ENCODE results near the gene F11.

Gene F11

DNA sequence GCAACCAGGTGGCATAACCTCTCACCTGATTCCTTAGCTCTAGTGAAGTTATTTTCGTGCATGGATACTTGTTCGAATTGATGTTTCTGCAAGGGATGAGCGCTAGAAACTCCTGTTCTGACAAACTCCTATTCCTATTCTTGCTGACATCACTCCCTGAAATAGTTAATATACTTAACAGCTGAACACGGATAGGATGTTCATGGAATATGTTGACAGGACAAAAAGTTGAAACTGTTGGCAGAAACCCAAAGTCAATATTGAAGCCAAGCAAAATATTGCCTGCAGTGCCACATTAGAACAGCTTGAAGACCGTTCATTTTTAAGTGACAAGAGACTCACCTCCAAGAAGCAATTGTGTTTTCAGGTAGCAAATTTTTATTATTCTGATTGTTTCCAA is 38.8 kb upstream of the F11 start, which contains the start of gene KLKB1:
TSS of gene KLKB1 (plus strand) at position 287 of the 400 bp plus-strand sequence. CDS start 689 bp downstream, outside the sequence.
- no peak within 1 kb of the TSS for H3K4me3 ChIP-seq (ENCODE audit: low read length)
- no peak for DNase-seq (ENCODE audit: low read depth)
- TF ChIP-seq, protein P1, sequence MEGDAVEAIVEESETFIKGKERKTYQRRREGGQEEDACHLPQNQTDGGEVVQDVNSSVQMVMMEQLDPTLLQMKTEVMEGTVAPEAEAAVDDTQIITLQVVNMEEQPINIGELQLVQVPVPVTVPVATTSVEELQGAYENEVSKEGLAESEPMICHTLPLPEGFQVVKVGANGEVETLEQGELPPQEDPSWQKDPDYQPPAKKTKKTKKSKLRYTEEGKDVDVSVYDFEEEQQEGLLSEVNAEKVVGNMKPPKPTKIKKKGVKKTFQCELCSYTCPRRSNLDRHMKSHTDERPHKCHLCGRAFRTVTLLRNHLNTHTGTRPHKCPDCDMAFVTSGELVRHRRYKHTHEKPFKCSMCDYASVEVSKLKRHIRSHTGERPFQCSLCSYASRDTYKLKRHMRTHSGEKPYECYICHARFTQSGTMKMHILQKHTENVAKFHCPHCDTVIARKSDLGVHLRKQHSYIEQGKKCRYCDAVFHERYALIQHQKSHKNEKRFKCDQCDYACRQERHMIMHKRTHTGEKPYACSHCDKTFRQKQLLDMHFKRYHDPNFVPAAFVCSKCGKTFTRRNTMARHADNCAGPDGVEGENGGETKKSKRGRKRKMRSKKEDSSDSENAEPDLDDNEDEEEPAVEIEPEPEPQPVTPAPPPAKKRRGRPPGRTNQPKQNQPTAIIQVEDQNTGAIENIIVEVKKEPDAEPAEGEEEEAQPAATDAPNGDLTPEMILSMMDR (IDR thresholded peaks at IDR 0.05; ENCODE audit: insufficient read depth, low read depth, low read length, missing control alignments), result no peak

- TF ChIP-seq, protein P1 (IDR thresholded peaks at IDR 0.05; ENCODE audit: insufficient read depth, low read depth, low read length, missing control alignments), result no peak
- DNase-seq (ENCODE audit: low read depth), result no peak
- no peak overlapping the region for H3K4me3 ChIP-seq (ENCODE audit: low read length)
These were observed 38.1 kb upstream of the F11 start for GRCh38 chr4:186227744-186228513.

GRCh38 chr4:186228514-186228894 is 37.5 kb upstream of the F11 start:
- H3K4me3 ChIP-seq (ENCODE audit: low read length), result no peak overlapping the region
- TF ChIP-seq, protein P1 (IDR thresholded peaks at IDR 0.05; ENCODE audit: insufficient read depth, low read depth, low read length, missing control alignments), result no peak
- DNase-seq (ENCODE audit: low read depth), result no peak

GRCh38 chr4:186234367-186234766 is 31.6 kb upstream of the F11 start:
- TF ChIP-seq, protein P1 (IDR thresholded peaks at IDR 0.05; ENCODE audit: insufficient read depth, low read depth, low read length, missing control alignments), result no peak
- DNase-seq (ENCODE audit: low read depth), result no peak

DNA sequence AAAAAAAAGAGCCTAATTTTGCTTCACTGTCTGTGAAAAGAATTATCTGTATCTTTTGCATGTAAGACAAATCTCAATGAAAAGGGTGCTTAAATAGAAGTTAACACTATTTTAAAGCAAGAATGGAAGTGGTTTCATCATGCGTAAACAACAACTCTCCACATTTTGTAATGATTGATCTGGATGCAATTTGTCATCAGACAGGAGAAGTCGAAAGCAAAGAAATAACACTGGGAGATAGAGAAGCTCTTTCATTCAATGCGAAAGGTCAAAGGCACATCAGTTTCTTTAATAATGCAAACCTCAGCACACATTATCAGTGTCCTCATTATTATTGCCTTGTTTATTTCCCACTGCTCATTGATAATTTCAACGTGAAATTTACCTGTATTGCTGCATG is 29.9 kb upstream of the F11 start:
- no peak for DNase-seq (ENCODE audit: low read depth)
- no peak overlapping the region for H3K4me3 ChIP-seq (ENCODE audit: low read length)
- TF ChIP-seq, protein P1 (IDR thresholded peaks at IDR 0.05; ENCODE audit: insufficient read depth, low read depth, low read length, missing control alignments), result no peak

More at GRCh38 chr4:186234367-186234766, 31.6 kb upstream of the F11 start:
- no peak overlapping the region for H3K4me3 ChIP-seq (ENCODE audit: low read length)

GRCh38 chr4:186240452-186240847 is 25.5 kb upstream of the F11 start:
- no peak overlapping the region for H3K4me3 ChIP-seq (ENCODE audit: low read length)
- DNase-seq (ENCODE audit: low read depth), result no peak
- TF ChIP-seq, protein P1 (IDR thresholded peaks at IDR 0.05; ENCODE audit: insufficient read depth, low read depth, low read length, missing control alignments), result no peak
